HG02981 (cell line): ENCODE results near the gene WNT5A.

ENCODE experiments used
- ATAC-seq: cut with Tn5 transposase; IDR thresholded peaks from one replicate; pipeline ENCODE4 v1.9.1; 2021; ENCODE audit warnings: mild to moderate bottlenecking, moderate library complexity; ENCODE audit not compliant: unreplicated experiment

Gene WNT5A

DNA sequence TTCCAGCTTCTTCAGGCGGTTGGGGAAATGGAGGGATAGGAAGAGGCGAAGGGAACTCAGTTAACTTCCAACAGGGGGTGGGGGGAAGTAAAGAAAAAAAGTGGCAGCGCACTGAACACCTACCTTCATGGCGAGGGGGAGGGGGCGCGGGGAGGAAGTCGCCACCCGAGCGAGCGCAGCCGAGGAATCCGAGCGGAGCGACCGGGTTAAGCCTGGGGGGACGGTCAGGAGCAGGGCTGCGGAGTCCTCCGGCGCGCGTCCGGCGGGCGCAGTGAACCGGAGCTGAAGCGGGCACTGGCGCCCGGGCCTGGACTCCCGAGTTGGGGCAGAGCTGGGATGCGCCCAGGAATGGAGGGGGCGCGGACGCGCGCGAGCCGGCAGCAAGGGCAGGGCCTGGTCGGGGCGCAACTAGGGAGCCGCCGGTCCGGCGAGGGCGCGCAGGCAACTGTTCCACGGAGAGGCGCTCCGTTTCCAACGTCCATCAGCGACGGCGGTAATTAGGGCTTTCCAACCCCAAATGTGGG is at the start of gene WNT5A:
Gene WNT5A, minus strand, starts transcription at position 450 of the 524 bp plus-strand sequence. Its CDS starts 321 bp downstream, at position 129.
- ATAC-seq = no peak

GRCh38 chr3:55534876-55535275 is 47.8 kb upstream of the WNT5A start:
- ATAC-seq = no peak

DNA sequence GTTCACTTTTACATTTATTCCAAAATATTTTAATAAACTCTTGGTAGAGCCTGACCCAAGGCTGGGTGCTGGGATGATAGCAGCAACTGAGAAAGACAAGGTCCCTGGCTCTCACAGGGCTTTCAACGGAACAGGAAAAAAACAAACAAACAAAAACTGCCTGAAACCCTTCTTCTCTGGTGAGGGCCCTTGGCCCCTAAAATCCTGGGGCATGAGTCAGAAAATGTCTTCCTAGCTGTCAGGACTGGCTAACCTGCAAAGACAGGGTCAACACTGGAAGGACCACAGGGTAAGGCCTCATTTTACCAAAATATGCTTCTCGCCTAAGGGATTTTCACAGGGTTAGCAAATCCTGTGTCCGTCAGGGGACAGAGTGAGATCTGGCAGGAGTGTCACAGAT is 45.7 kb upstream of the WNT5A start:
- no peak for ATAC-seq

DNA sequence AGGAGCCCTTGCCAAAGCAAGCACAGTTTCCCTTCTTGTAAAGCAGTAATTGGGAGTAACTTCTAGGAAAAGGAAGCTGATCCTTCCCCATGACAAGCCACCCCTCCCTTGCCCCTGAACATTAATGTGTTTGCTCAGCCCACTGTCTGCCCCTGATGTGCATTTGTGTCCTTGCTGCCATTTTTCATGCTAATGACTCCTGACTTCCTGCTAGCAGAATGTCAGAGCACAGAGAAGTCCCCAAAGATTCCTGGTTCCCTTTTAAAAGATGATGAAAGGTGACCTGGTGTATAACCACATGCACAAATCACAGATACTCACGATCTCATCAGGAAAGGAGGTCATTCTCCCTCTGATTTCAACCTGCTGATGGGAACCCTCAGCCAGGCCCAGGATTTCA is 44.2 kb upstream of the WNT5A start:
- no peak for ATAC-seq

DNA sequence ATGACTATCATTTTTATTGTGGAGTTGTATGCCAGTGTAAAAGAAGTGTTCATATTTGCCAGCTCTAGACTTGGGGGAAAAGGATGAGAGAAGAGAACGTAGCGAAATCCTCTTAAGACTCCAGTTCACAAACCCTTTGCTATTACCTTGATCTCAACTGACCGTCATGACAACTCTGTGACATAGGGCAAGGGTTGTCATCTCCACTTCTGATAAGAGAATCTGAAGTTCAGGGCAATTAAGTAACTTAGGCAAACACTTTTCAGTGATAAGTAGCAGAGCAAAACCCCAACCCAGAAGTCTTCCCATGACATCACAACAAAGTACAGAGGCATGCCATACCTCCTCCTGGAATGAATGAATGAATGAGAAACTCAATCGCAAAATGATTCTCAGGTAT is 40.3 kb upstream of the WNT5A start:
- ATAC-seq = no peak

- ATAC-seq = no peak
Observed at GRCh38 chr3:55526332-55527030, 39.4 kb upstream of the WNT5A start.

- no peak for ATAC-seq
Observed at GRCh38 chr3:55525436-55525835, 38.3 kb upstream of the WNT5A start.

DNA sequence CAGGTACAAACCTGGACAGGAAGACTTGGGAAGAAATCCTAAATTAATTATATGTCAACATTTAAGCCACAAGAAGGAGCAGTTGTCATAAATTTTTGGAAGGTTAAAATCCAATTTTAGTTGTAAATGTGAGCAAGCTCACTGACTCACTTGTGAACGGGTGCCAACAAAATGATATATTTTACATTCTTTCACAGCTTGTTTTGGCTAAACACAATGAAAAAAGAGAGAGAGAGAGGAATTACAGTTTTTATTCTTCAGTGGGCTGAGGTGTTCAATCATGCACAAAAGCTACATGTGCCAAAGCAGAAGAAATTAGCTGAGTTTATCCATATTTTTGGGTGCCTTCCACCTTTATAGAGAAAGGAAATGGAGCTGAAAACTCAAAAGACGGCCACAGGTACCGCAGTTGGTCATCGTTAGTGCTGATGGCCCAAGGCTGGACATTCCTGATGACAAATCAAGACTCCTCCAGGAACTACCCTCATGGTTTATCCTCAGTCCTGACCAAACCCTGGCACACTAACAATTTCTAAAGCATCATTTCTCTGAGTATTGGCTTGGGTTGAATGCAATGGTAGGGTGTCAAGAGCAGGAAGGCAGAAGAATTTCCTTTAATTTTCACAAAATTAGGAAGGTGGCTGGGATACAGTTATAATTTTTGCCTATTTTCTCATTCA is 37.6 kb upstream of the WNT5A start:
- no peak for ATAC-seq

- ATAC-seq = no peak
Observed at GRCh38 chr3:55523471-55523870, 36.4 kb upstream of the WNT5A start.

DNA sequence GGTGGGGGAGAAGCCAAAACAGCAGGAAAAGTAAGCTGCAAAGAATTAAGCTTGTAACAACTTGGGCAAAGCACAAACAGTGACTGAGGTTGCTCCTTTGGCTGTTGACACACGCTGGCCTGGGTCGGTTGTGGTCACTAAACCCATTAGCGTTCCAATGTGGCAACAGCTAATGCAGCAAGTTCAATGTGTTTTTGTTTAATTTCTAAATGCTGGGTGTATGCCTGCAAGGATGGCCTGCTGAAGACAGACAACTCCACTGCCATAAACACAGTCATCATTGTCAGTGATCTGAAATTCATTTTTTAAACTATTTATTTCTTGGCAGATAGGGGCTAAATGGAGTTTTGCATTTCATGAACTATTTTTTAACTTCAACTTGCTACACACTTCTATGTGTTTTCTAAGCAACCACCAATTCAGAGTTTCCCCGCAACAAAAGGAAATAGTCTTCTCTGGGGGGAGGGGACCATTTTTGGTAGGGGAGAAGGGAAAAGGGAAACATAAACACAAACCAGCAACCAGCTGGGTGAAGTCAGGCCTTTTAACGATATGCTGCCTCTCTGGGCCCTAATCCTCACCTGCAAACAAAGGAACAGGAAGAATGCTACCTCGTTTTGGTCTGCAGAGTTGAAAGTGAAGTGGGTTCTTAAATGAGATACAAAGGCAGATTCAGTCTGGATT is 34.8 kb upstream of the WNT5A start:
- no peak for ATAC-seq

- ATAC-seq = no peak
Observed at GRCh38 chr3:55521064-55521737, 34.1 kb upstream of the WNT5A start.

- ATAC-seq = no peak
Observed at GRCh38 chr3:55519019-55519418, 31.9 kb upstream of the WNT5A start.

DNA sequence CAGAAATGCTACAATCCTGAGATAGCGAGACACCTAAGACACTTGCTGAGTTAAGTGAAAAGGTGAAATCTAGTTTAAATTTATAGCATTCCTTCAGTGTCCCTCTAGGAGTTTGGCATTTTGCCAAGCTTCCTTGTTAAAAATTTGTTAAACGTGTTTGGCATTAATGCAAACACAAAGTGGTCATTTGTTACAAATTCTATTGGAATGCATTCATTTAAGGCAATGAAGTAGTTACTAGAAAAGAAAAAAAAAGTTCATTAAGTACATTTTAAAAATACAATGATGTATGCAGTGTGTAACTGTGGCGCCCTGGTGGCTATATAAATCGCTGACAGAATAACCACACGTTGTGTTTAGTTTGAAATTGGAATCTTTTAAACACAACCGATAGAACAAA is 31.3 kb upstream of the WNT5A start:
- no peak for ATAC-seq

- no peak for ATAC-seq
Observed at GRCh38 chr3:55516392-55517030, 29.4 kb upstream of the WNT5A start.

DNA sequence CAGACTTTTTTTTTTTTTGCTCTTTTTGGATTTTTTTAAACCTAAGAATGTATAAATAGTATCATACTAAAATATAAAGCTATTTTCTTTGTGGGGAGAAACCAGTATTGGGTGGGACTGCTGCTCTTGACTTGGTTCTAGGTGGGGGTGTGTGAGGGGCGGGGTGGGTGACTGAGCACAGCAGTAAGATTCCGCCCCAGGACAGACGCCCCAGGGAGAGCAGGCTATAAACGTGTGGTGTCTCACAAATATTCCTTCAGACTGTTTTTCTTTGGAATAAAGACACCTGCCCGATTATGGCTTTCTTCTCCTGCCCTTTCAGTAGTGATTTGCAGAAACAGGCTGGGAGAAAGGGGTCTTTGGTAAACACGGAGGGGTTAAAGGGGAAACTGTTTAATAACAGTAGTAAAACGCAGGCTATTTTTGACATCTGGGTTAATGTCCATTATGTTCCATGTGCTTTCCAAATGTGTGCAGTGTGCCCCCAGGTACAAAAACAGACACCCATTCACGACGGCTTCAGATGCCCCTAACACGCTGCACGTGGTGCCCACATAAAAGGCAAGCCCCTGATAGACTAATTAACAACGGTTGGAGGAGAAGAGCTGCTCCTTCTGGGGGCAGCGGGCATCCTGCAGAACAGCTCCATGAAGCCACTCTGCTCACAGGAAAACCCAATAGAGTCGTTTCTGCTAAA is 28.6 kb upstream of the WNT5A start:
- no peak for ATAC-seq

- no peak for ATAC-seq
Observed at GRCh38 chr3:55514962-55515361, 27.9 kb upstream of the WNT5A start.

DNA sequence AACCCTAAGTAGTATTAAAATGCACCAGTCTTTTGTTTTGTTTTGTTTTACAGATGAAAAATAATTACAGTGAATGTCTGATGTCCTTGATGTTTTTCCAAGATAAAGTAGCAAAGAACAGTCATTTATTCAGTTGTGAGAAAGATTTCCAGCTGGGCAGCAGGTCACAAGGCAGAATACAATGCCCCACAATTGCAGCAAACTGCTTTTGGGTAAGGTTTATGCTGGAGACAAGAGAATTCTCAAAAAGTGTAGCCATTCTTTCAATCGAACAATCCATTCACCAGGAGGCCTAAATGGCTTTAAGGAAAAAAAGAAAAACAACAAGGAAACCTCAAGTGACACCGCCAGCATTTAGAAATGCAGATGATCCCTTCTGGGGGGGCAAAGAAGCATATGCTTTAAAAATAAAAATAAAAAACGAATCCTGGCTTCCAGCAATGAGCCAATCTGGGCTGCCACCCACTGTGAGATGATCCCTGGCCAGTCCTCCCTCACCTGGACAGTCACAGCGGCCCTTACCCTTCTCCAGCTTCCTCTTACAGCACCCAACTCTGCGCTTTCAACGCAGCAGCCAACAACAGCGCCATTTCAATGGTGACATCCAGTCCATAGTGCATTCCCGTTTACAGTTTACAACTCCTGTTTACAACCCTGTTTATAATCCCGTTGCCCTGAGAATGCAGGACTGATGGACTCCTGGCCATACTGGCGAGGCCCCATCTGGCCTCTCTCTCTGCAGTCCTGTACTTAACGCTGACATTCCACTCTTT is 25.7 kb upstream of the WNT5A start:
- ATAC-seq = no peak

- ATAC-seq = no peak
Observed at GRCh38 chr3:55511895-55512570, 24.9 kb upstream of the WNT5A start.

- ATAC-seq = no peak
Observed at GRCh38 chr3:55508335-55508734, 21.2 kb upstream of the WNT5A start.
